K562 (cell line): Measurements from ENCODE around the gene RAD54L. TPM values are rescaled to one million over a fixed set of nuclear protein-coding genes. Genes with fewer than 3 reads are reported as not detected.

ENCODE experiments used
- E2F3 ChIP-seq: fragments of 250-450 bp; sonication (Bioruptor Pico); IDR thresholded peaks from 2 replicates; pipeline ENCODE4 v1.4.0; 2020; ENCODE audit warnings: mild to moderate bottlenecking
- ELK1 ChIP-seq: sonication (generic); formaldehyde crosslinking; IDR thresholded peaks from 2 replicates; pipeline ENCODE4 v1.8.1; 2022; ENCODE audit warnings: missing genetic modification reagents
- IRF1 ChIP-seq: sonication (generic); formaldehyde crosslinking; IDR thresholded peaks from 2 replicates; pipeline ENCODE4 v1.8.0; 2022; ENCODE audit warnings: missing genetic modification reagents, mild to moderate bottlenecking, borderline replicate concordance
- MLLT1 ChIP-seq, 2 experiments: fragments of 450-650 bp; IDR thresholded peaks; 2 replicates each; pipeline ENCODE4 v1.6.1; 2016
- NFIC ChIP-seq: fragments of 450-650 bp; IDR thresholded peaks from 2 replicates; pipeline ENCODE4 v1.6.1; 2017; ENCODE audit warnings: mild to moderate bottlenecking, inconsistent platforms
- PRDM10 ChIP-seq: fragments of 450-650 bp; IDR thresholded peaks from 2 replicates; pipeline ENCODE4 v1.6.1; 2018; ENCODE audit not compliant: partially characterized antibody
- RNF219 ChIP-seq: fragments of 250-450 bp; sonication (Bioruptor Pico); IDR thresholded peaks from 2 replicates; pipeline ENCODE4 v1.5.0; 2022; ENCODE audit warnings: mild to moderate bottlenecking
- SP1 ChIP-seq: sonication (generic); formaldehyde crosslinking; IDR thresholded peaks from 2 replicates; pipeline ENCODE4 v1.8.1; 2022; ENCODE audit warnings: mild to moderate bottlenecking, missing genetic modification reagents
- ZNF253 ChIP-seq: fragments of 250-450 bp; sonication (Bioruptor Pico); conservative IDR thresholded peaks from 2 replicates; pipeline ENCODE4 v1.6.1; 2021; ENCODE audit warnings: mild to moderate bottlenecking
- ZNF263 ChIP-seq: sonication (generic); formaldehyde crosslinking; IDR thresholded peaks from 2 replicates; pipeline ENCODE4 v1.8.0; 2022; ENCODE audit warnings: mild to moderate bottlenecking, missing genetic modification reagents, borderline replicate concordance
- ZNF324 ChIP-seq: fragments of 250-450 bp; sonication (Bioruptor Pico); IDR thresholded peaks from 2 replicates; pipeline ENCODE4 v1.4.0; 2020; ENCODE audit warnings: mild to moderate bottlenecking
- ZNF518B ChIP-seq: fragments of 250-450 bp; sonication (Bioruptor Pico); IDR thresholded peaks from 2 replicates; pipeline ENCODE4 v1.5.0; 2021; ENCODE audit warnings: mild to moderate bottlenecking, moderate library complexity
- polyA plus RNA-seq, 8 experiments: library from polyadenylated mRNA; depleted of rRNA in 4 of 8; stranded (reverse) in 5 of 8; unstranded in 3 of 8; fragments of >200 nt; fragmentation: Nextera tagmentation in 2 of 8; fragmentation: Illumina TruSeq in 1 of 8; extraction: Ambion mirVana in 2 of 8; extraction: Trizol in 1 of 8; gene quantifications; 2 replicates each; pipeline versions ENCODE4 v1.2.1 to v1.2.3, GENCODE V29; 2011 to 2014; ENCODE audit warnings: inconsistent platforms in 1 of 8, missing spikeins in 1 of 8
- total RNA-seq, 7 experiments: library from RNA; depleted of rRNA in 6 of 7; stranded (reverse); fragments of >200 nt in 6 of 7; fragmentation: Illumina TruSeq in 2 of 7; extraction: Trizol in 2 of 7; gene quantifications; 2 replicates each; pipeline versions ENCODE4 v1.2.1 to v1.2.3, GENCODE V29; 2011 to 2021; ENCODE audit warnings: low replicate concordance in 1 of 7

The RAD54L gene
- total and polyA plus RNA-seq, 9 of the 15 experiments (the other 6 are each of a cell fraction or from before 2014, with no cell fraction given) = 17.9 to 92.3 (median 37.5) TPM

- TF ChIP-seq MLLT1 (IDR thresholded peaks at IDR 0.05) (peak; percentile 34 to 78; a peak in 2 of 4 replicates), ZNF324 (CRISPR knock-in tag) (no peak), RNF219 (no peak), IRF1 (CRISPR knock-in tag) (no peak), ZNF253 (CRISPR knock-in tag) (no peak), PRDM10 (peak; percentile 41), E2F3 (CRISPR knock-in tag) (peak; percentile 8; the same call in 1 of the 2 replicates), ZNF518B (CRISPR knock-in tag) (no peak), ELK1 (no peak), SP1 (CRISPR knock-in tag) (peak; percentile 74), NFIC (no peak; the same call in 1 of the 2 replicates), ZNF263 (CRISPR knock-in tag) (peak; percentile 11; the same call in 1 of the 2 replicates)
Measured at GRCh38 chr1:46301808-46302640, 54.5 kb downstream of the RAD54L start (continued).
